Activated gamma-delta T cell (primary cell): ENCODE results near the gene SGSM2.

ENCODE experiments used
- DNase-seq: peaks from one replicate; lab custom pipeline; 2025; lab: John Stamatoyannopoulos, UW

The SGSM2 gene

DNA sequence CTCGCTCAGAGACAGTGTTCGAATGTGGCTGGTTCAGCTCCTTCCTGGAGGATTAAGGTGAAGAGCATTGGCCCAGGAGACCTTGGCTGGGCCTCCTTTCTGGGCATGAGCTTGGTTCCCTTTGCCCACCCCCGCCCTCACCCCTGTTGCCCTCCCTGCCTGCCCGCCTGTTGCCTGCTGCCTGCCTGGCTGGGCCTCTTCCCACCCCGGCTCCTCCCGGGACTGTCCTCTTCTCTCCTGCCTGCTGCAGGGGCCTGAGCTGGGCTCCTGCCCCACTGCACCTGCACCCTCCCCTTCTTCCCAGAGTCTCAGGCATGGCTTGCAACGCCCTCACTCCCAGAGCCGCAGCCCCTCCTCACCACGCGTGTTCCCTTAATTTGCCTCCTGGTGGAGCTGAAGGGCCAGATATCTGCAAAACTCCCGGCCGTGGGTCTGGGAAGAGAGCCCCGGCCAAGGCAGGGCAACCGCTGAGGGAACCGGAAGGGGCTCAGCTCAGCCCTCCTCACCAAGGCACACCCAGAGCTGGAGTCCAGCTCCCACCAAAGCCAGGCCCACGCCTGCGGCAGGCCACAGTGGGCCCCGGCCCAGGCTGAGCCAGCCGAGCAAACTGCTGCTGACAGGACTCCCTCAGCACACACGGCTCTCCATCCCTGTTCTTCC, 32.4 kb downstream of the SGSM2 start:
- no peak for DNase-seq

DNA sequence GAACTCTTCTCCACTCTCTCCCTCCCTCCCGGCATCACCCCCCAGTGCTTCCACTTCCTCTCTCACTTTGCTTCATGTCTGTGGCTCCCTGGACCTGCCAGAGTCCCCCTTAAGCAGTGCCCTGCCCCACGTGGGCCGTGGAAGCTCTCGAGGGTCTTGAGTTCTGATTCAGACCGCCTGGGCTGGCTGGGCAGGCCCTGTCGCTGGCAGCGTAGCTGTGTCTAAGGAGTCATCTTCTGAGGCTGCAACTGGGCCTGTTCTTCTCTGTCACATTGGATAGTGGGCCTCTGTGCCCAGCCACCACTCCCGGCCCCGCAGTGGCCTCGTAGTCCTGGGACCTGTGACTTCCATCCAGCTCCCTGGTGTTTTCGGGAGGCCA, 32.9 kb downstream of the SGSM2 start:
- DNase-seq: no peak

DNA sequence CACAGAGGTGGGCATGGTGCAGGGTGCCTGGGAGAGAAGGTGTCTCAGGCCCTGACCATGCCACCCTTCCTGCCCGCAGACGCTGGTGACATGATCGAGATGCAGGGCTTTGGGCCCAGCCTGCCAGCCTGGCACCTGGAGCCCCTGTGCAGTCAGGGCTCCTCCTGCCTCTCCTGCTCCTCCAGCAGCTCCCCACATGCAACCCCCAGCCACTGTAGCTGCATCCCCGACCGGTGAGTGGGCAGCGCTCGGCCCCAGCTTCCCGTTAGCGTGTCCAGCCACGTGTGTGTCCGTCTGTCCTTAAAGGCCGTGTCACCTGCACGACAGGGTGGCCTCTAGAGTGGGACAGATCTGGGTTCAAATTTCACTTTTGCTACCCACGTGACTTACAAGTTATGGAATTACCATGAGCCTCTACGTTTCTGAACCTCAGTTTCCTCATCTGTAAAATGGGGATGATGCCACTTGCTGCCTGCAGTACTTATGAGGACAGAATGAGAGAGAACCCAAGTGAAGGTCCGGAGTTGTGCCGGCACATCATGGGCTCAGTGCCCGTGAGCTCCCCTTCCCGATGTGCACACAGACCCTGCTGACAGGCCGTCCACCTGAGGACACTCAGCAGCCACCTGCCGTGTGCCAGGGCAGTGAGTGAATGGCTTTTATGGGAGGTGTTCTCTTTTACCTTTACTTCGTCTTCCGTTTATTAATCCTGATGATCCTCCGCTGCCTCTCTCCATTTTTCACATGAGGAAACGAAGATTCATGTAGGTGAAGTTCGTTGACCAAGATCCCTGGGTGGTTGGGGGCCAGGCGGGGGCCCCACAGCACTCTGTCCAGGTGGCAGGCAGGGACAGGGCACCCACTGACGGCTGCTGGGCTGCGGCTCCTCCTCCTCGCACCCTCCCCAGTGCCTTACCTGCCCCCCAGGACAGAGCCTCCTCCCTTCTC, 34.2 kb downstream of the SGSM2 start:
- no peak for DNase-seq

DNA sequence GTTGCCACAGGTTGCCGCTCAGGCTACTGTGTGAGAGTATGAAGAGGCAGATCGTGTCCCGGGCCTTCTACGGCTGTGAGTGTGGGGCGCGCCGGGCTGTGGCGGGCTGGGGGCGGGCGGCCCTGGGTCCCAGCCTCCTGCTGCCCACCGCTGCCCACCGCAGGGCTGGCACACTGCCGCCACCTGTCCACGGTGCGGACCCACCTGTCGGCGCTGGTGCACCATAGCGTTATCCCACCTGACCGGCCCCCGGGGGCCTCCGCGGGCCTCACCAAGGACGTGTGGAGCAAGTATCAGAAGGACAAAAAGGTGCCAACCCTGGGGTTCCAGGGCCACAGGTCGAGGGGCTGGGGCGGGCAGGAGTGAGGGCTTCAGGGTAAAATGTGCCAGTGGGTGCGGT, 34.9 kb downstream of the SGSM2 start:
- DNase-seq: no peak

DNA sequence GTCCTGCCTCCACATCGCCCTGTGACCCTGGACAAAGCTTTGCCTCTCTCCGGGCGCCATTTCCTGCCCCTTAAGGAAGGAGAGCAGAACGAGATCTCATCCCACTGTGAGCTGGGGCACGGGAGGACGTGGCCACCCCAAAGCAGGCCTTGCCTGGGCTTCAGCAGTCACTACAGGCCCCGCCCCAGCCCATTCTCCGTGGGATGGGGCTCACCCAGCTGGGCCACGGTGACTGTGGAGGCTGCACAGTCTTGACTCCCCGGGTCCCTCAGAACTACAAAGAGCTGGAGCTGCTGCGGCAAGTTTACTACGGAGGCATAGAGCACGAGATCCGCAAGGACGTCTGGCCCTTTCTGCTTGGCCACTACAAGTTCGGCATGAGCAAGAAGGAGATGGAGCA, 35.4 kb downstream of the SGSM2 start:
- DNase-seq: no peak

- DNase-seq: no peak
These were observed 35.9 kb downstream of the SGSM2 start for GRCh38 chr17:2373179-2373578.

DNA sequence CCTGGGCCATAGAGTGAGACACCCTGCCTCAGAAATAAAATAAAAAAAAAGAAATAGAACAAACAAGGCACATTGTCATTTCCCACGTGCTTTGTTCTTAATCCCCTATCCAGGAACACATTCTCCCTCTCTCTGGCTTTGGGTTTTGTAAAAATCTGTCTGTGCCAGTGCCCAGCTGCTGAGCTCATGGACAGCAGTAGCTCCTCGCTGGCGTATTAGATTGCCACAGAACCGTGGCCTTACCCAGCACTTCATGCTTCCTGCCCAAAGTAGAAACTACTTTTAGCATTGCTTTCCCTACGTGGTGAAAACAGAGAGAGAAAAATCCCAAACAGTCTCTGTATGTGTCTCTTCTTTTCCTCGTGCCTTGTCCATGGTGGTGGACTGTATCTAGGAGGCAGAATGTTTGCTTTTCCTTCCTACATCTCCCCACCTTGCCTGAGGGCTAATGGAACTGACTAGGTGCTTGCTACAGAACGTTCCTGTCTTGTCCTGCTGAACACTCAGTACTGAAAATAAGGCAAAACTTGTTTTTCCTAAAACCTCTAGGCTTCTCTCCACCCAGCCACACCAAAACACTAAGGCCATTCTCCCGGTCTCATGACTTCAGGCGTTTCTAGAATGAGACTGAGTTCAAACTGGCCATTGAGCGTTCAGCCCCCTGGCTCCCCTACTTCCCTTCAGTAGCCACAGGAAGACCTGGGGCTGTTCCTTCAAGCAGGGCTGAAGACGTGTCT, 37.4 kb downstream of the SGSM2 start:
- DNase-seq: no peak

- no peak for DNase-seq
These were observed 38.1 kb downstream of the SGSM2 start for GRCh38 chr17:2375406-2375805.

- DNase-seq: no peak
These were observed 38.8 kb downstream of the SGSM2 start for GRCh38 chr17:2376107-2376506.

- DNase-seq: no peak
These were observed 40.4 kb downstream of the SGSM2 start for GRCh38 chr17:2377659-2378058.

- DNase-seq: no peak
These were observed 41.6 kb downstream of the SGSM2 start for GRCh38 chr17:2378905-2379304.

DNA sequence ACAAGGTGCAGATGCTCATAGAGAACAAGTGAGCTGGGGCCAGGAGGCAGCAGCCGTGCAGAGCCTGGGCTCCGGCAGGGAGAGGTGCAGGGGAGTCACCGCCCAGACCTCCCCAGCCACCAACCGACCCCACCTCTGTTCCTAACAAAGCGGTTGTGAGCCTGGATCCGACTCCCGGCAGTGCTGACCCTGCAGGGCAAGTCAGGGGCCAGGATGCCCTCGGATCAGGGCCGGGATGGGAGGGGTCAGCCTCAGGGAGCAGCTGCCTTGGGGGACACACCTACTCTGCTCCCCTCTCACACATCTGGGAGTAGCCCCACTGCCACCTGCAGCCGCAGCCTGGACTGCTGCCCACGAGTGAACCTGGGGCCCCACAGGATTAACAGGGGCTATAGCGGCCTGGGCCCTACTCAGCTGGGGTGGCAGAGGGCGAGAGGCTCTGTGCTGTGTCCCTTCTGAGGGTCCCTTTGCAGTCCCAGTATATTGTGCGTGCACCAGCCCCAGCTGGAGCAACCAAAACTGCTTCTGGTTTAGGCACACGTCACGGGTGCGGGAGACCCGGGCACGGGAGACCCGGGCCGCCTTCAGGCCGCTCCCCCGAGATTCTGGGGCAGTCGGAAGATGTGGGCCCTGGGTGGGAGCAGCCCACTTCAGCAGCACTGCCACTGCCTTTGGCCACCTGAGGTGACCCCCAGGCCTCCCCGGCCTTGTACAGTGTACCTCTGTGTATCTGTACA, 42.4 kb downstream of the SGSM2 start:
- no peak for DNase-seq

GRCh38 chr17:2380226-2380922, 43.1 kb downstream of the SGSM2 start:
- no peak for DNase-seq

DNA sequence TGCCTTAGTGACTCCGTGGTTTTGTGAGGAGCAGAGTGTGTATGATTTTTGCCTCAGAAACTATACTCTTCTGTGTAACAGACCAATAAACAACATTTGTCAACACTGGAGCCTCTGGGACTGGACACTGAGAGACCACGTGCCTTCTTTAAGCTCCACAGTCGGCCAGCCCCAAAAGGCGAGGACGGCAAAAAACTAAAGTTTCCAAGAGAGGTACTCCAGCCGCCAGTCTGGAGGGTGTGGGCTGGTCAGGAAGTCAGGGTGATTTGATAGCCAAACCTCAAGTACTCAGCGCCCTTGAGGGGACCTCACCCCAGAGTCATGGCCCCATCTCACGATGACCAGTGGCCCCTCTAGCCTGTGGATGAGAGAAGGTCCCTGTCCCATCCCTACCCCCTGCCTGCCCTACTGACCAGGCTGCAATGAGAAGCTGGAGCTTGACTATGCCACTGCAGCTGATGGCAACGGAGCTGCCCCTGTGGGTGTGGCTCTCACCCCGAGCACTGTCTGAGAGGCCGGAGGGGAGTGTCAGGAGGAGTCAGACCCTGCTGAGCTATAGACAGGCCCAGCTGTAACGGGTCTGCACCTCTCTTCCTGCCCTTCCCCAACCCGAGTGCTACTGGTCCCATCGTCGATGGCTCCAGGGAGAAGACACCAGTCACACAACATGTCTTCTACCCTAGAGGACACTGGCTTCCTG, 43.8 kb downstream of the SGSM2 start:
- no peak for DNase-seq

DNA sequence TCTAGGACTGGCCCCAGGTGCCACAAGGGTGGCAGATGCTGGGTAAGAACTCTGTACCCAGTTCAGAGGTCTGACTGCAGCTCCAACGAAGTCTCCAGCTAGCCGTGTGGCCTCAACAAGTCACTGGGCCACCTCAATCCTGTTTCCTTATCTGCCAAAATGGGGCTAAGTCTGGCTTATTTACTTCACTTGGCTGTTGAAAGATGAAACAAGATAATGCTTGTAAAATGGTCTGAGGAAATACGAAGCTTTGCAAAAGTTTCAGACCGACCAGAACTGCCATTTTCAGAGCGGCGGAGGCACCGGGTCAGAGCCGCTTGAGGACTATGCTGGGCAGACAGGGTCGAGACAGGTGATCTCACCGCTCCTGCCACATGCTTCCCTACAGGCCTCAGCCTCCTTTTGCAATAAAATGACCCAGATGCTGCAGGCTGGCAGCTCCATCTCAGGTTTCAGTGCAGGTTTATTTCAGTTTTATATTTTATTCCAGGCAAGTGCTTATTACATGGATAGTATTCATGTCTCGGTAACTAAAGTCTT, 46.4 kb downstream of the SGSM2 start:
- no peak for DNase-seq

DNA sequence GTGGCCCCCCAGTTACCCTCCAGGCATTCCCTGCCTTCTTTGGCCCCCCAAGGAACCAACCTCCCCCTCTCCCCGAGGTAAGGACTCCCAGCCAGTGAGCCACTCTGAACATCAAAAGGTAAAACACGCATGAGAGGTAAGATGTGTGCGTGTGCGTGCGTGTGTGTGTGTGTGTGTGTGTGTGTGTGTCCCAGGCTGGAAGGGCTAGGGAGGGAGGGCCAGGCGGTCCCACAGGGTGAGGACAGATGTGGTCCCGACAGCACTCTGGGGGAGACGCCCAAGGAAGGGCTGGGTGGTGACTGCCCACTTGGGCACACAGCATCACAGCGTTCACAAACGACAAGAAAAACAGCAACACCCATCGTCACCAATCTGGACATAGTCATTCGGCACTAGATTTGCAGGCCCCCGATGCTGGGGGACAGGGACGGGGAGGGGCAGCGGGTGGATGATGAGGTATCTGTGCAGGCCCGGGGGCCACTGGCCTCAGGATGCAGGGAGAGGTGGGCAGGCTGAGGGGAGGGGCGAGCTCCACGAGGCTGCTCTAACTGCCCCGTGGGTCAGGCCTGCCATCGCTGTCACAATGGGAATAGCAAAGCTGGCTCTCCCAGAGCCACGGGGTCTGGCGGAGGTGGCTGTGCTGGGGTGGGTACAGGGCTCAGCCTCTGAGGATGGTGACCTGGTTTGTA, 47.3 kb downstream of the SGSM2 start:
- DNase-seq: no peak

GRCh38 chr17:2385240-2386210, 48.2 kb downstream of the SGSM2 start:
- DNase-seq: no peak

DNA sequence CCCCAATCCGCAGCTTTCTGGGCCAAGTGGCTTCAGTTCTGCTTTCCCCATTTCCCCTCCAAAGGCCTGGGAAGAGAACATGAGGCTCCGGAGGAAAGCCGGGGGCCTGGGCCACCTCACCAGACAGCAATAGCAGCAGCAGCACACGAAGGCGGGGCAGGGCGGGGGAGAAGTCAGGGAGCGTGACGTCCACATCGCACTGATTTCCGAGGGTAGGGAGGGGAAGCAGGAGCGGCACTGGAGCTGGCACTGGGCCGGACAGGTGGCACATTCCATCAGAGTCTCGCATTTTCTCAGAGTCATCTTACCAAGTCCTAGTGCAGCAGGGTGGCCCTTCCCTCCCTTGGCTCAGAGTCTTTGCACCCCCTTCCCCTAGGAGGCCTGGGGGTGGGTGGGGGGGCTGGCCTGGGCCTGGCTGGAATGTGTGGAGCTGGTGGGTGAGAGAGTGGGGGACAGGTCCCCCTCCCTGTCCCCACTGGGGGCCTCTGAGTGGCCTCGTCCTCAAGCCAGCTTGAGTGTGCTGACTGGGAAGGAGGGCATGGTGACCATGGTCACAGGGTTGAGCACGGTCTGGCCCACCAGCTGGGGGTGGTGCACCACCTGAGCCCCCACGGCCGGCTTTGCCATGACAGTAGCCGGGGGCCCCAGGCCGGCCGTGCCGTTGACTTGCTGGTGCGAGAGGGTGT, 49.2 kb downstream of the SGSM2 start:
- no peak for DNase-seq
